ENCODE results near the gene WNT4.
"Not testable (repeated sequence)": the region's sequence is repeated elsewhere in the genome, so short reads cannot be mapped to it uniquely, and the experiment has no call there.

The WNT4 gene

DNA sequence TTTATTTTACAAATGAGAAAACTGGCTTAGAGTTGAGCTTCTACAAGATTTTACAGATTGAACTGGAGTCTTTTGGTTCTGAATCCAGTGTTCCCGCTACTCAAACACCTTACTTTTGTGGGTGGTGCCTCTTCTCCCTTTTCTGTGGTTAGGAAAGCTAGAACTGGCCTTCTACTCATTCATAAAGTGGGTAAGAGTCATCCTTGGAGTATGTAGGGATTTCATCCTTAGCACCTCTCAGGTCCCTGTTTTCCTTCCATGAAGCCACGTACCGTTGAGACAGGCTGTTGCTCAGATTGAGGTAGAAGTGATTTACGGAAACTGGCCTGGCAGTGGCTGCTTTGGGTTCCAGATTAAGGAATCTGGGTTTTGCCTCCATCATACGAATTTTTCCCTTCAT is 35.8 kb downstream of the WNT4 start:
- DNase-seq = no peak

DNA sequence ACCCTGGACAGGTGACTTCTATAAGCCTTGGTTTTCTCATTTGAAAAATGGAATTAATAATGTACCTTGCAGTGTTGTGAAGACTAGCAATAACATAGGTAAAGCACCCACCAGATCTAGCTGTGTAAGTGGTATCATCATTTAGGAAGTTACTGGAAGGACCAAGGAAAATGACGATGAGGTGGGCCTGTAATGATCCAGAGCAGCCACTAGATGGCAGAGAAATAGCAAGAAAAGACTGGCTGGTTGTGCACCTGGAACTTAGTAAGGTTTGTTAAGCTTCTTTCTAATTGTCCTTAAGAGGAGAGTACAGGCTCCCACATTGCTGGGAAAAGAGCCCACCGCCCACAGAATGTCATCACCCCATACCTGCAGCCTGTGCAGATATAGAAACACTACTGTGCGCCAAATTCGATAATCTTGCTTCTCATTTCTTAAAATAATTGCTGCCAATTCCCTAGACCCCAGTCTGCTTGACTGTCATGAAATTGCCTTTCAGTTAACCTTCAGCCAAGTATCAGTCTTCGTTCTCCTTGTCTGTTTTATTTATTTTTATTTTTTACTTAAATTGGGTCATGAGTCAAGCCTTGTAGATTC is 37.2 kb downstream of the WNT4 start:
- DNase-seq = peak; percentile 71

DNA sequence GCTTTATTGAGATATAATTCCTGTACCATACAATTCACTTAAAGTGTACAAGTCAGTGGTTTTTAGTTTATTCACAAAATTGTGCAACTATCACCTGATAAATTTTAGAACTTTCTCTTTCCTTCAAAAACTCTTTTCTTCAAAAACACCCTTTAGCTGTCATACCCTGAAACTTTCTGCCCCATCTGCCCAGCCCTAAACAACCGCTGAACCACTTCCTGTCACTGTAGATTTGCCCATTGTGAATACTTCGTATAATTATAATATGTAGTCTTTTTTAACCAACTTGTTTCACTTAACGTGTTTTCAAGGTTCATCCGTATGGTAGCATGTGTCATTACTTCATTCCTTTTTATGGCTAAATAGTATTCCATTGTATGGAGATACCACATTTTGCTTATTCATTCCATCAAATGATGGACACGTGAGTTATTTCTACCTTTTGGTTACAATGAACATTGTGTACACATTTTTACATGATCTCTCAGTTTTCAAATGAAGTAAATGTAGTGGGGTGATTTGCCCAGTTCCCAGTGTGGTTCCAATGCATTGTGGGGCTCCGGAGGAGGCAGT is 37.9 kb downstream of the WNT4 start:
- no peak for DNase-seq

DNA sequence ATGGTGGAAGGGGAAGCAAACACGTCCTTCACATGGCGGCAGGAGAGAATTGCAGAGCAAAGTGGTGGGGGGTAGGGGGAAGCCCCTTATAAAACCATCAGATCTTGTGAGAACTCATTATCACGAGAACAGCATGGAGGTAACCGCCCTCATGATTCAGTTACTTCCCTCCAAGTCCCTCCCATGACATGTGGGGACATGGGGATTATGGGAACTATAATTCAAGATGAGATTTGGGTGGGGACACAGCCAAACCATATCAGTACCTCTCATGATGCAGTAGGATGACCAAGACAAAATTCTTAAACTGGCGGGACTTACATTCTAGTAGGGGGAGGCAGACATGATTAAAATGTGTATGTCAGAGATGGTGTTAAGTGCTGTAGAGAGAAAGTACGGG is 38.8 kb downstream of the WNT4 start:
- peak; percentile 69 for DNase-seq

- no peak for DNase-seq
Observed at GRCh38 chr1:22102746-22103145, 40.2 kb downstream of the WNT4 start.

- no peak for DNase-seq
Observed at GRCh38 chr1:22101995-22102394, 40.9 kb downstream of the WNT4 start.

DNA sequence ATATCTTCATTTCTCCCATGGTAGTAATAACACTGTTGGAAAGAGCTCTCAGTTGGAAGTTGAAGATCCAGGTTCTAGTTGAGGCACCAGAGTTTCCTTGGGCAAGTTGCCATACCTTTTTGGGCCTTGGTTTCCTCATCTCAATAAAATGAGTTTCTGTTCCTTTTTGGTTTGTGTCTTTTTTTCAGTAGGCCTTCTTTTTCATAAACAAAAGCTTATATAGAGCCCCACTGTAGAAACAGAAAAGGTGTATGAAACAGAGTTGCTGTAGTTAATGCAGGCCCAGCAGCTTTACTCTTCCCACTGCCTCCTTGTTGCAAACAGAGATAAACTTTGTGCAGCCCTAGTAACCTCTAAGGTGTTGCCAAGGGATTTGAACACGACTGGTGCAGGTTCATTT is 41.7 kb downstream of the WNT4 start:
- DNase-seq = no peak

DNA sequence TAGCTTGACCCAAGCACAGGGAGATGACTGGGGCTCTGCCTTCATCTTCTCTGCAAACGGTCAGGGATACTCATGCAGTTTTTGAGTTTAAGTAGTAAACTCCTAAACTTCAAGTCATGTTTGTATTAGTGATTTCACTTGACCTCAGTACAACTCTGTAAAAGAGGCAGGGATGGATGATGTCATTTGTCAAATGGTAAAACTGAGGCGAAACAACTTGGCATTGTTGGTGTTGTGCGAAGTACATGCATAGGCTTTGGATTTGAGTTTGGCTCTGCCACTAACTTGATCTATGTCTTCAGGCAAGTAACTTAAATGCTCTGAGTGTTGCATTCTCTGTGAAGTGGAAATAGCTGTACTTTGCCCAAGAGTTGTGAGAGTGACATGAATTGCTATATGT is 42.7 kb downstream of the WNT4 start:
- DNase-seq = no peak

- no peak for DNase-seq
Observed at GRCh38 chr1:22098752-22099151, 44.1 kb downstream of the WNT4 start.

GRCh38 chr1:22096463-22096862 is 46.4 kb downstream of the WNT4 start:
- no peak for DNase-seq

DNA sequence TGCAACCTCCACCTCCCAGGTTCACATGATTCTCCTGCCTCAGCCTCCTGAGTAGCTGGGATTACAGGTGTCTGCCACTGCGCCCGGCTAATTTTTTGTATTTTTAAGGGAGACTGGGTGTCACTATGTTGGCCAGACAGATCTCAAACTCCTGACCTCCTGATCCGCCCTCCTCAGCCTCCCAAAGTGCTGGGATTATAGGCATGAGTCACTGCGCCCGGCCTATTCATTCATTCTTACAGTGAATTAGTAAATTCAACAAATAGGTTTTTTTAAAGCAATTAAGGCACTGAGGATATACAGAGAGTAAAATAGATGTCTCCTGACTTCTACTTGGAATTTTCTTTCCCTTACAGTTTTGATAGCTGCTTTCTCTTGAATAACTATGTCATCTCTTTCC is 46.9 kb downstream of the WNT4 start:
- no peak for DNase-seq

- no peak for DNase-seq
Observed at GRCh38 chr1:22093513-22093912, 49.4 kb downstream of the WNT4 start.

- not testable (repeated sequence) for DNase-seq
Observed at GRCh38 chr1:22092026-22092768, 50.7 kb downstream of the WNT4 start.

DNA sequence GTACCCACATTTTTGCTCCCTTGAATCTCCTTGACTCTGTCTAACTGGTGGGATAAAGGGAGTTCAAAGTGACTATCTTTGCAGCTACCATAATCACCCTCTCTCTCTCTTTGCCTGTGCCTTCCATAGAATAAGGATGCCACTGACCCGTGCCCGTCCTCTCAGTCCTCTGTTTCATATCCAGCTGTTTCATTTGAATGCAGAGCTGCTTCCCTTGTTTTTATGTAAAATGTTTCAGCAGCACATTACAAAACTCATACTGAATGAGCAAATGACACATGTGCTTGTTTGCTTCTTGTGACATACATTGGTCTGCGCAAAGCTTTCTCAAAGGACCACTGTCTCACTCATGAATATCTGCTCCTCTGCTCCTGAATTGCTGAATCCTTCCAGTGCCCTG is 52.0 kb downstream of the WNT4 start:
- DNase-seq = no peak

DNA sequence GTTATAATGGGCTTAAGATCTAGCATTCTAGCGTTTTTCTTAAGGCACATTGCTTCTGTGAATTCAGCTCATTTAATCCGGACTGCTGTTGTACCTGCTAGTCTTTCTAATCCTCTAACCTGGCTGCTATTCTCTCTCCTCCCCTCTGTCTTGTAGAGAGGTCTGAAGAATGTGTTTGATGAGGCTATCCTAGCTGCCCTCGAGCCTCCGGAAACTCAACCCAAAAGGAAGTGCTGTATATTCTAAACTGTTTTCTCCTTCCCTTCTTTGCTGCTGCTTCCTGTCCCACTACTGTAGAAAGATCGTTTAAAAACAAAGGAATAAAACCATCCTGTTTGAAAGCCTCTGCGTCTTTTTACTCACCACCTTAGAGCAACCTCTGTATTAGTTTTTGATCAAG is 53.1 kb downstream of the WNT4 start:
- DNase-seq = no peak

GRCh38 chr1:22089134-22089571 is 53.7 kb downstream of the WNT4 start:
- DNase-seq = no peak

GRCh38 chr1:22088331-22088730 is 54.6 kb downstream of the WNT4 start:
- no peak for DNase-seq

DNA sequence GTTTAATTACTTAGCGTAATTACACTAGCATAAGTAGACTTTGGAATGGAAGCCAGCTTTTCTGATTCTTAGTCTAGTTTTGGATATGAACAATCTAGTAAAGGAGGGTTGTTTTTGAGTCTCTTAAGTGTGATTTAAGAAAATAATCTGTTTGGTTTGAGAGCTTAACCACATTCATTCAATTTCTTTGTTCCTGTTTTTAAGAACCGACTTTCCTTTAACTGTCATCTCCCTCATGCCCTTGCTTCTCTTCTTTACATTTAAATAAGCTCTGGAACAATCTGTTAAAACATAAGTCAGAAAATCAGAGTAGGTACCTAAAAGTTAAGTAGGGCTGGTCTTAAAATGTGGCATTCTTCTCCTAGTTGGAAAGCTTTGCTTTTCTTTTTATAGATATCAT is 62.7 kb downstream of the WNT4 start:
- no peak for DNase-seq

GRCh38 chr1:22078133-22078532 is 64.8 kb downstream of the WNT4 start:
- no peak for DNase-seq

DNA sequence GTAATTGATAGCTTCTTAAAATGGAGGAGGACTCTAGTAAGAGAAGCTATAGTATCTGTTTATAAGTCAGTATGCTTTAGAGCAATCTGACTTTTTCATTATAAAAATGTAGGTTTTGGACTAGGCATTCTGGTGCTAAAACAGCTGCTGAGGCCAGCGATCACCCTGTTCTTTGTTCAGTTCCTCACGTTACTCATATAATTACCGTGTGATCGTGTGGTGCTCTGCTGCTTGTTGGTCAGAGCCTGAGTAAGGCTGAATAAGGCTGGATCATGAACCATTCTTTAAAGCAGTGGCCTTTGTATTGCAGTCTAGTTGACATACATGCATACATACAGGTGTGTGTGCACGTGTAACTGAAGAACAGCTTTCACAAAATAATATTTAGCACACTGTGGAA is 65.2 kb downstream of the WNT4 start:
- no peak for DNase-seq

- no peak for DNase-seq
Observed at GRCh38 chr1:22076346-22076745, 66.6 kb downstream of the WNT4 start.

GRCh38 chr1:22075718-22076117 is 67.2 kb downstream of the WNT4 start:
- peak; percentile 17 for DNase-seq

DNA sequence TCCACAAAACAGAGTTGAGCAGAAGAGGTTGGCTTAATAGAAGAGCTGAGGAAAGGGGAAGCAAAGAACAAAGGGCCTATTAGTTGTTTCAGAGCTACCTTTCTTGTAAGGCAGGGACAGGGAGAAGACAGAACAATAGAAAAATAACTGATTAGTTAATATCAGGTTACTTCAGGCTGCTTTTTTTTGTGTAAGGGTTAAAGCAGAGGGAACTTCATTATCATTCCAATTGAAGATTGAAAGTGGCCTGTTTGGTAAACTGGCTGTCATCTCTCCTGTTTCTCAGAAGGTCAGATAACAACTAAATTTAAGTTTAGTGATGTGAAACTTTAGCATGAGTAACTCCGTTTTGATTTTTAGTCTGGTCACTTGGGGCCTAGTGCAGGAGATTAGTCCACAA is 68.1 kb downstream of the WNT4 start:
- DNase-seq = no peak

- DNase-seq = no peak
Observed at GRCh38 chr1:22071511-22071910, 71.4 kb downstream of the WNT4 start.

Data from hematopoietic multipotent progenitor cell treated with erythropoietin and hydrocortisone succinate and interleukin-3 and kit ligand, for 8 days (in vitro differentiated cells).